HG03280 (cell line): ENCODE results near the gene MST1R.

Experiments
- ATAC-seq: cut with Tn5 transposase; IDR thresholded peaks from one replicate; pipeline ENCODE4 v1.9.1; 2021; ENCODE audit warnings: mild to moderate bottlenecking, moderate library complexity; ENCODE audit not compliant: unreplicated experiment

MST1R gene

DNA sequence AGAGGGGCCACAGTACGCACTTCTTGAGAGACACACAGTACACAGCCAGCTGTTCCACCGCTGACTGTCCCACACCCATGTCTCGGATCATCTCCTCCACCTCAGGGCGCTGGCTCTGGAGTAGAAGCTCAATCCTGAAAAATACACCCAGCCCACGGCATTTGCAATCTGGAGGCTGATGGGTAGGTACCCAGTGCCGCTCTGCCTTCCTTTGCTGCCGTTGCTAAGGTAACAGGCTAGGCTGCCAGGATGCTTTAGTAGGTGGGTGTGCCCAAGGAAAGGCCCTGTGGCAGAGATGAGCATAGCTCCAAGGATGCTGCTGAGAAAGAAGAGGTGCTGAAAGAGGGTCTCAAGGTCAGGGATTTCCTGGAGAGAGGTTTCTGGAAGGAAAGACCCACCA, 61.9 kb downstream of the MST1R start:
- ATAC-seq = no peak

DNA sequence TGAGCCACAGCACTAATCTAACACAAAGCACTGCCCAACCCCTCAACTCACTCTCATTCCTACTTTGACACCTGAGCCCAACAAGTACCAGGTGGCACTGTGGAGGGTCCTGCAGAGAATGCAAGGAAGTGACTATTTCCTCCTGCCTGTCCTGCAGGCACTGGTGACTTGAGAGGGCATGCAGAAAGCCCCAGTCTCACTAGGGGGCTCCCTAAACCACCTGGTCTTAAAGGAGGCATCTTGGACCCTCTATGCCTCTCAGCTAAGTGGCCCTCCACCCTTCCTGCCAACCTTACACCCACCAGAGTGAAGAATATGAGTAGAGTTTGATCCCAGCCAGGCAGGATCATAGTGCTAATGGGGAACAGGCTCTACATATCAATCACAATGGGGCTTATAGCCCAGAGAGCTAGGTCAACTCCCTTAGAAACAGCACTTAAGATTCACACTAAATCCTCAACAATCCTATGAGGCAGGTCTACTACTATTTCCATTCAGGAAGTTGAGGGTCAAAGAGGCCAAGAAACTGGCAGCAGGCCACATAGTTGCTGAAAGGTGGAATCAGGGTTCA, 62.5 kb downstream of the MST1R start:
- ATAC-seq = no peak

DNA sequence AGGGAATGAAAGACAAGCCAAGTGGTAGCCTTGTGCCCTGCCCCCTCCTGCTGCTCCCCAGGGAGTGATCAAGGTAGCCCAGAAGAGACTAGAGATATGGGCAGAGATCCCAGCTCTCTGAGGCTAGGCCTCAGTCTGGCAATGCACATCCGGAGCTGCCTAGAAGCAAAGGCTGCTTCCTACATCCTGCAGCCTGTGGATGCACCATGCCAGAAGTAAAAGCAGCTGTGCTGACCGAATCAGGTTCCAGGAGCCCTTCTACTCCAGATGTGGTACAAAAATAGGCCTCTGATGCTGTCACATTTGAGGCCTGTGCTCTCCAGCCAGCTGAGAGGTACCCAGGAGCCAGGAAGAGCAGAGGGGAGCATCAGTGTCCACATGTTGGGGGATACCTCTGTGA, 63.3 kb downstream of the MST1R start:
- no peak for ATAC-seq

DNA sequence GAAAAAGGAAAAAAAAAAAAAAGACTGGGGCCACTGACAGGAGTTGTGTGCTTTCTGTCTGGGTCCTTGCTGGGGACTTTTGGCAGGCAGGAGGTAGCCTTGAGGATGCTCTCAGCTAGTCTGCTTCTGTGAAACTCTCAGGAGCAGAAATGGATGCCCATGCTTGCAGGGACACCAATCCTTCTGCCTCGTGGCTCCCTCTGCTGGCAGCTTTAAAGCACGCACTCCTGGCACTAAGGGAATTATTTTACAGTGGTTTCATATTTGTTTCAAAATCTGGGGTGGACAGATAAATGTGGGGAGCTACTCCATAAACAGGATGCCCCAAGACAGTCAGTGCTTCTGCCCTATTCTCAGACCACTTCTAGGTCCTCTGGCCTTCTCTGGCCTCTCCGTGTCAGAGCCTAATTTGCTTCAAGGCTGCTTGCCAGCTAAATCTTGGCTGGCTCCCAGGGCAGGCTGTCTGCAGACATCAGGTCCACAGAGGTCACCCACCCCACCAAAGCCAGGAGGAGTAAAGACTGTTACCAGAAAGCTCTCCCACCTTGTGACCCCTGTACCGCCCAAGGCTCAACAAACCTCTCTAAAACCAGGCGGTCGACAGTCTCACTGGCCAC, 64.4 kb downstream of the MST1R start:
- no peak for ATAC-seq
